SK-N-SH treated with all-trans-retinoic acid at 6 μM for 48 hours (cell line): ENCODE measurements around the gene RNPEPL1.
"Not testable (repeated sequence)": the region's sequence is repeated elsewhere in the genome, so short reads cannot be mapped to it uniquely, and the experiment has no call there.

Experiments used
- ESRRG ChIP-seq: fragments of 250-450 bp; sonication (Bioruptor Pico); IDR thresholded peaks from 2 replicates; pipeline ENCODE4 v1.6.1; 2021; ENCODE audit warnings: mild to moderate bottlenecking
- ISL1 ChIP-seq: fragments of 250-450 bp; sonication (Bioruptor Pico); IDR thresholded peaks from 2 replicates; pipeline ENCODE4 v2.1.2; 2022; ENCODE audit warnings: mild to moderate bottlenecking, moderate library complexity
- TCF4 ChIP-seq: fragments of 250-450 bp; sonication (Bioruptor Pico); IDR thresholded peaks from 2 replicates; pipeline ENCODE4 v1.8.0; 2021; ENCODE audit warnings: mild to moderate bottlenecking, moderate library complexity, borderline replicate concordance
- ZFP30 ChIP-seq: fragments of 450-650 bp; formaldehyde crosslinking; IDR thresholded peaks from 2 replicates; pipeline ENCODE4 v1.5.0; 2022; ENCODE audit warnings: mild to moderate bottlenecking, moderate library complexity
- TF ChIP-seq, protein P1 (sequence below): fragments of 250-450 bp; sonication (Bioruptor Pico); IDR thresholded peaks from 2 replicates; pipeline ENCODE4 v1.5.0; 2020; ENCODE audit warnings: mild to moderate bottlenecking, moderate library complexity
- TF ChIP-seq, protein P2 (sequence below): fragments of 250-450 bp; sonication (Bioruptor Pico); IDR thresholded peaks from 2 replicates; pipeline ENCODE4 v1.8.0; 2020; ENCODE audit warnings: mild to moderate bottlenecking, moderate library complexity, borderline replicate concordance

- TF ChIP-seq TCF4, ESRRG, ZFP30, ISL1 (CRISPR knock-in tag): not testable (repeated sequence)
- TF ChIP-seq, protein P1, sequence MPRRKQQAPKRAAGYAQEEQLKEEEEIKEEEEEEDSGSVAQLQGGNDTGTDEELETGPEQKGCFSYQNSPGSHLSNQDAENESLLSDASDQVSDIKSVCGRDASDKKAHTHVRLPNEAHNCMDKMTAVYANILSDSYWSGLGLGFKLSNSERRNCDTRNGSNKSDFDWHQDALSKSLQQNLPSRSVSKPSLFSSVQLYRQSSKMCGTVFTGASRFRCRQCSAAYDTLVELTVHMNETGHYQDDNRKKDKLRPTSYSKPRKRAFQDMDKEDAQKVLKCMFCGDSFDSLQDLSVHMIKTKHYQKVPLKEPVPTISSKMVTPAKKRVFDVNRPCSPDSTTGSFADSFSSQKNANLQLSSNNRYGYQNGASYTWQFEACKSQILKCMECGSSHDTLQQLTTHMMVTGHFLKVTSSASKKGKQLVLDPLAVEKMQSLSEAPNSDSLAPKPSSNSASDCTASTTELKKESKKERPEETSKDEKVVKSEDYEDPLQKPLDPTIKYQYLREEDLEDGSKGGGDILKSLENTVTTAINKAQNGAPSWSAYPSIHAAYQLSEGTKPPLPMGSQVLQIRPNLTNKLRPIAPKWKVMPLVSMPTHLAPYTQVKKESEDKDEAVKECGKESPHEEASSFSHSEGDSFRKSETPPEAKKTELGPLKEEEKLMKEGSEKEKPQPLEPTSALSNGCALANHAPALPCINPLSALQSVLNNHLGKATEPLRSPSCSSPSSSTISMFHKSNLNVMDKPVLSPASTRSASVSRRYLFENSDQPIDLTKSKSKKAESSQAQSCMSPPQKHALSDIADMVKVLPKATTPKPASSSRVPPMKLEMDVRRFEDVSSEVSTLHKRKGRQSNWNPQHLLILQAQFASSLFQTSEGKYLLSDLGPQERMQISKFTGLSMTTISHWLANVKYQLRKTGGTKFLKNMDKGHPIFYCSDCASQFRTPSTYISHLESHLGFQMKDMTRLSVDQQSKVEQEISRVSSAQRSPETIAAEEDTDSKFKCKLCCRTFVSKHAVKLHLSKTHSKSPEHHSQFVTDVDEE, result not testable (repeated sequence)
- TF ChIP-seq, protein P2, sequence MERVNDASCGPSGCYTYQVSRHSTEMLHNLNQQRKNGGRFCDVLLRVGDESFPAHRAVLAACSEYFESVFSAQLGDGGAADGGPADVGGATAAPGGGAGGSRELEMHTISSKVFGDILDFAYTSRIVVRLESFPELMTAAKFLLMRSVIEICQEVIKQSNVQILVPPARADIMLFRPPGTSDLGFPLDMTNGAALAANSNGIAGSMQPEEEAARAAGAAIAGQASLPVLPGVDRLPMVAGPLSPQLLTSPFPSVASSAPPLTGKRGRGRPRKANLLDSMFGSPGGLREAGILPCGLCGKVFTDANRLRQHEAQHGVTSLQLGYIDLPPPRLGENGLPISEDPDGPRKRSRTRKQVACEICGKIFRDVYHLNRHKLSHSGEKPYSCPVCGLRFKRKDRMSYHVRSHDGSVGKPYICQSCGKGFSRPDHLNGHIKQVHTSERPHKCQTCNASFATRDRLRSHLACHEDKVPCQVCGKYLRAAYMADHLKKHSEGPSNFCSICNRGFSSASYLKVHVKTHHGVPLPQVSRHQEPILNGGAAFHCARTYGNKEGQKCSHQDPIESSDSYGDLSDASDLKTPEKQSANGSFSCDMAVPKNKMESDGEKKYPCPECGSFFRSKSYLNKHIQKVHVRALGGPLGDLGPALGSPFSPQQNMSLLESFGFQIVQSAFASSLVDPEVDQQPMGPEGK (CRISPR knock-in tag), result not testable (repeated sequence)
These were observed 29.2 kb upstream of the RNPEPL1 start for GRCh38 chr2:240539101-240539500.
